HG03575 (cell line): ENCODE data around the gene SLC22A8.
"Not testable (repeated sequence)": the region's sequence is repeated elsewhere in the genome, so short reads cannot be mapped to it uniquely, and the experiment has no call there.

ENCODE experiments used
- ATAC-seq: cut with Tn5 transposase; IDR thresholded peaks from one replicate; pipeline ENCODE4 v1.9.1; 2021; ENCODE audit not compliant: unreplicated experiment, insufficient number of reproducible peaks, low FRiP score; ENCODE audit errors: extremely low read depth

Gene SLC22A8

GRCh38 chr11:62953811-62954210, 61.8 kb downstream of the SLC22A8 start:
- no peak for ATAC-seq

GRCh38 chr11:62948765-62949320, 66.8 kb downstream of the SLC22A8 start:
- ATAC-seq, result no peak

DNA sequence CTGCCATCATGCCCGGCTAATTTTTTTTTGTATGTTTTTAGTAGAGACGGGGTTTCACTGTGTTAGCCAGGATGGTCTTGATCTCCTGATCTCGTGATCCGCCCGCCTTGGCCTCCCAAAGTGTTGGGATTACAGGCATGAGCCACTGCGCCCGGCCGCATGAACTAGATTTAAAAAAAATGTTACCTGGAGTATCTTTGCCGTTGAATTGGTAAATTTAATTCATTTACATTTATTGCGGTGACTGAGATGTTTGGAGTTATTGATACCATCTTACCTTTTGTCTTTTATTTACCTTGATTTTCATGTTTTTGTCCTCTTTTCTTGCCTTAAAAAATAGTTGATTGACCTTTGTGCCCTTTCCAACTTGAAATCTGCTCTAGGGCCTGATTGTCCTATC, 70.1 kb downstream of the SLC22A8 start:
- ATAC-seq, result not testable (repeated sequence)
